Breast epithelium (tissue), 3 donors: ENCODE data around the gene MRPS16.

Source experiments
- CTCF ChIP-seq, 3 donors: fragments of 450-650 bp; IDR thresholded peaks; one replicate each; pipeline ENCODE4 v1.5.1; 2016 to 2017; ENCODE audit warnings: antibody characterized with exemption in 3 of 3, mild to moderate bottlenecking in 3 of 3, moderate library complexity in 3 of 3
- POLR2A ChIP-seq: fragments of 450-650 bp; IDR thresholded peaks from one replicate; pipeline ENCODE4 v1.6.1; 2016; ENCODE audit warnings: antibody characterized with exemption, mild to moderate bottlenecking, moderate library complexity
- POLR2AphosphoS5 ChIP-seq, 3 donors: sonication (generic); formaldehyde crosslinking; IDR thresholded peaks; one replicate each; pipeline ENCODE4 v1.6.1; 2017; ENCODE audit warnings: antibody characterized with exemption in 3 of 3

GRCh38 chr10:73206385-73206784, 46.1 kb downstream of the MRPS16 start:
- no peak for TF ChIP-seq CTCF (IDR thresholded peaks at IDR 0.05)
- no peak for TF ChIP-seq POLR2A
- TF ChIP-seq POLR2AphosphoS5 (IDR thresholded peaks at IDR 0.05) = no peak
